ENCODE data around the gene SLC22A1.
"Not testable (repeated sequence)": the region's sequence is repeated elsewhere in the genome, so short reads cannot be mapped to it uniquely, and the experiment has no call there.

SLC22A1 gene

GRCh38 chr6:160112628-160113299 is 8.9 kb upstream of the SLC22A1 start:
- no peak overlapping the region for H3K27ac ChIP-seq
- DNase-seq (ENCODE audit: low spot score): no peak
- H3K4me3 ChIP-seq: no peak overlapping the region
- no peak for TF ChIP-seq CTCF (IDR thresholded peaks at IDR 0.05)

DNA sequence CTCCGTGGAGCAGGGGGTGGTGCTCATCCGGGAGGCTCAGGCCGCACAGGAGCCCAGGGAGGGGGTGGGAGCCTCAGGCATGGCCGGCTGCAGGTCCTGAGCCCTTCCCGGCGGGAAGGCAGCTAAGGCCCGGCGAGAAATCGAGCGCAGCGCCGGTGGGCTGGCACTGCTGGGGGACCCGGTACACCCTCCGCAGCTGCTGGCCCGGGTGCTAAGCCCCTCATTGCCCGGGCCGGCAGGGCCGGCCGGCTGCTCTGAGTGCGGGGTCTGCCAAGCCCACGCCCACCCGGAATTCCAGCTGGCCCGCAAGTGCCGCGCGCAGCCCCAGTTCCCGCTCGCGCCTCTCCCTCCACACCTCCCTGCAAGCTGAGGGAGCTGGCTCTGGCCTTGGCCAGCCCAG is 7.1 kb upstream of the SLC22A1 start:
- not testable (repeated sequence) for H3K4me3 ChIP-seq; DNase-seq (ENCODE audit: low spot score)

GRCh38 chr6:160115421-160115820 is 6.2 kb upstream of the SLC22A1 start:
- H3K4me3 ChIP-seq: no peak overlapping the region
- TF ChIP-seq CTCF (IDR thresholded peaks at IDR 0.05): no peak
- DNase-seq (ENCODE audit: low spot score): no peak
- H3K27ac ChIP-seq: no peak overlapping the region

More for the DNA sequence above, 7.1 kb upstream of the SLC22A1 start:
- H3K27ac ChIP-seq: not testable (repeated sequence)

- Histone ChIP-seq H3K27ac (no peak overlapping the region), H3K4me3 (no peak overlapping the region)
- DNase-seq (ENCODE audit: low spot score): no peak
- no peak for TF ChIP-seq CTCF (IDR thresholded peaks at IDR 0.05)
These were observed 5.2 kb upstream of the SLC22A1 start for GRCh38 chr6:160116411-160116810.

- Histone ChIP-seq H3K27ac (no peak overlapping the region), H3K4me3 (no peak overlapping the region)
- TF ChIP-seq CTCF (IDR thresholded peaks at IDR 0.05): no peak
- no peak for DNase-seq (ENCODE audit: low spot score)
These were observed 4.5 kb upstream of the SLC22A1 start for GRCh38 chr6:160117137-160117536.

DNA sequence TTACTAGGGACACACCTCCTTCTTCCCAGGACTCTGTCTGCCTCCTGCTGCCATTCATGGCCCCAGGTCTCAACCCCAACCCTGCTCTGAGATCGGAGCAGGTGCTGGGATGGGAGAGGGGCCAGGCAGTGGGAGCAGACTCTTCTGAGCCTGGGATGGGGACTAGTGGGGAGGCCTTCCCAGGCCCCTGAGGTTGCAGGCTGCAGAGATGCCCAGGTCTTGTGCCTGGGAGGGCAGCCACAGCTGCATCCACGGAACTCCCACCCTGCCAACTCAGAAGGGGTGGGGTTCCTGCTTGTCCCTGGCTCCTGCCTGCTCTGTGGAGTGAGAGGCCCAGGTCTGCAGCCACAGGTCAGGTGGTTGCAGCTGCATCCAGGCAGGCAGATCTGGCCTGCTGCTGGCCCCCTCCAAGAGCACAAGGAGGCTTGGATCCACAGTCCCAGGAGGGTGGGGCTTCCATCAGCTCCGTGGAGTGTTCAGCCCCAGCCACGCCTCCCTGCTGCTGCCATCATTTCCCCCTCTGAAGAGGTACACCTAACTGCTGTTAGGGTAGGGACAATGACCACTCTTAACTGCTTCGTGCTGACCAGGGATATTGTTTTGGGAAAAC is 2.9 kb upstream of the SLC22A1 start:
- no peak for DNase-seq (ENCODE audit: low spot score)
- Histone ChIP-seq H3K4me3 (no peak overlapping the region), H3K27ac (no peak overlapping the region)
- TF ChIP-seq CTCF (IDR thresholded peaks at IDR 0.05): no peak

GRCh38 chr6:160120087-160120486 is 1.5 kb upstream of the SLC22A1 start:
- Histone ChIP-seq H3K27ac (no peak overlapping the region), H3K4me3 (no peak overlapping the region)
- no peak for DNase-seq (ENCODE audit: low spot score)
- TF ChIP-seq CTCF (IDR thresholded peaks at IDR 0.05): no peak

Data from coronary artery (tissue), 2 donors.